H1 (cell line): ENCODE results near the gene PID1. TPM values are rescaled to one million over a fixed set of nuclear protein-coding genes. Genes with fewer than 3 reads are reported as not detected.

Source experiments
- CTCF ChIA-PET: fragments of 300-600 bp; sonication (Branson Sonifier 250); formaldehyde crosslinking; loops from one replicate; lab custom pipeline; 2021; ENCODE audit not compliant: partially characterized antibody; lab: Charles Lee
- POLR2A ChIA-PET: fragments of 300-600 bp; sonication (Branson Sonifier 250); formaldehyde crosslinking; loops from one replicate; lab custom pipeline; 2021; ENCODE audit warnings: inconsistent platforms; ENCODE audit not compliant: partially characterized antibody; lab: Charles Lee
- DNase-seq, 2 experiments: peaks; one replicate each; pipeline versions ENCODE4 v3.0.0 to v3.0.0-alpha.2; 2010 to 2022; ENCODE audit warnings: low spot score in 2 of 2, low read depth in 1 of 2, mixed read lengths in 1 of 2
- FAIRE-seq: peaks from 2 replicates; lab custom pipeline; 2011; peaks lifted over from hg19 to GRCh38; lab: Jason Lieb, UNC
- H2AFZ ChIP-seq: 2 replicates; pipeline ENCODE4 v1.8.1; 2012; ENCODE audit warnings: low read length, inconsistent platforms
- H2AK5ac ChIP-seq: 2 replicates; pipeline ENCODE4 v1.6.1; 2013; ENCODE audit warnings: low read depth, low read length
- H2BK120ac ChIP-seq: replicated peaks from 2 replicates; pipeline ENCODE3; 2013; ENCODE audit warnings: low read depth, low read length, inconsistent platforms
- H2BK12ac ChIP-seq: 2 replicates; pipeline ENCODE4 v1.6.1; 2013; ENCODE audit warnings: low read depth, low read length
- H2BK15ac ChIP-seq: 2 replicates; pipeline ENCODE4 v1.6.1; 2013; ENCODE audit warnings: low read length
- H2BK20ac ChIP-seq: 2 replicates; pipeline ENCODE4 v1.6.1; 2013; ENCODE audit warnings: low read length
- H2BK5ac ChIP-seq: 2 replicates; pipeline ENCODE4 v1.6.1; 2013; ENCODE audit warnings: low read depth, low read length
- H3K14ac ChIP-seq: 2 replicates; pipeline ENCODE4 v1.6.1; 2013; ENCODE audit warnings: inconsistent platforms; ENCODE audit not compliant: insufficient read length
- H3K18ac ChIP-seq: 2 replicates; pipeline ENCODE4 v1.6.1; 2013; ENCODE audit warnings: low read length; ENCODE audit errors: extremely low read depth
- H3K23ac ChIP-seq: 2 replicates; pipeline ENCODE4 v1.6.1; 2013; ENCODE audit warnings: inconsistent platforms; ENCODE audit not compliant: insufficient read length
- H3K23me2 ChIP-seq: 2 replicates; pipeline ENCODE4 v1.6.1; 2013; ENCODE audit warnings: low read depth, low read length
- H3K27ac ChIP-seq: 2 replicates; pipeline ENCODE4 v1.6.1; 2011; ENCODE audit warnings: low read depth, low read length, inconsistent platforms
- H3K27me3 ChIP-seq, 4 experiments: replicated peaks in 1 of 4; 1 replicate in 1 of 4; 2 replicates in 3 of 4; pipeline versions ENCODE4 v1.6.1 to v1.8.1; 2011 to 2013; ENCODE audit warnings: low read length in 3 of 4, mild to moderate bottlenecking in 3 of 4, inconsistent platforms in 2 of 4, mixed read lengths in 2 of 4, moderate library complexity in 1 of 4; ENCODE audit not compliant: control insufficient read depth in 3 of 4, insufficient read depth in 3 of 4; ENCODE audit errors: extremely low read depth in 1 of 4
- H3K36me3 ChIP-seq, 4 experiments: 2 replicates each; pipeline versions ENCODE4 v1.6.1 to v1.8.1; 2011 to 2013; ENCODE audit warnings: mild to moderate bottlenecking in 4 of 4, low read length in 3 of 4, moderate library complexity in 2 of 4, control low read depth in 1 of 4, inconsistent platforms in 1 of 4; ENCODE audit not compliant: insufficient read depth in 4 of 4, control insufficient read depth in 2 of 4
- H3K4ac ChIP-seq: replicated peaks from 2 replicates; pipeline ENCODE3; 2013; ENCODE audit warnings: low read length, low read depth, mixed read lengths, inconsistent platforms; ENCODE audit not compliant: insufficient read length
- H3K4me1 ChIP-seq, 4 experiments: replicated peaks in 1 of 4; 1 replicate in 1 of 4; 2 replicates in 3 of 4; pipeline versions ENCODE4 v1.6.1 to v1.8.1; 2011 to 2013; ENCODE audit warnings: low read length in 3 of 4, inconsistent platforms in 2 of 4, mixed read lengths in 1 of 4; ENCODE audit not compliant: insufficient read depth in 4 of 4, control insufficient read depth in 3 of 4
- H3K4me2 ChIP-seq, 2 experiments: 2 replicates each; pipeline versions ENCODE4 v1.6.1 to v1.8.1; 2011 to 2013; ENCODE audit warnings: low read depth in 2 of 2, low read length in 2 of 2, control low read depth in 1 of 2, inconsistent platforms in 1 of 2, mild to moderate bottlenecking in 1 of 2; ENCODE audit not compliant: insufficient read depth in 1 of 2
- H3K4me3 ChIP-seq, 4 experiments: fragments of 200-600, 300-600 bp in 1 of 4; sonication (generic), shearing (Covaris generic), sonication (Bioruptor Twin) in 1 of 4; 2 replicates each; pipeline versions ENCODE4 v1.5.1 to v1.8.1; 2011 to 2016; ENCODE audit warnings: low read length in 4 of 4, low read depth in 3 of 4, control low read depth in 2 of 4, inconsistent platforms in 2 of 4, mild to moderate bottlenecking in 2 of 4, mixed read lengths in 1 of 4, moderate library complexity in 1 of 4; ENCODE audit not compliant: insufficient read depth in 2 of 4; ENCODE audit errors: extremely low read depth in 1 of 4
- H3K56ac ChIP-seq: replicated peaks from 2 replicates; pipeline ENCODE3; 2013; ENCODE audit warnings: low read depth, mild to moderate bottlenecking, mixed read lengths, low read length, inconsistent platforms; ENCODE audit not compliant: insufficient read length
- H3K79me1 ChIP-seq: 2 replicates; pipeline ENCODE4 v1.6.1; 2013; ENCODE audit warnings: low read depth, low read length, control low read depth
- H3K79me2 ChIP-seq, 2 experiments: 2 replicates each; pipeline versions ENCODE4 v1.6.1 to v1.8.1; 2012 to 2013; ENCODE audit warnings: low read length in 2 of 2, mild to moderate bottlenecking in 2 of 2, inconsistent platforms in 1 of 2; ENCODE audit not compliant: insufficient read depth in 2 of 2, control insufficient read depth in 1 of 2
- H3K9ac ChIP-seq, 4 experiments: replicated peaks in 1 of 4; 1 replicate in 1 of 4; 2 replicates in 3 of 4; pipeline versions ENCODE4 v1.6.1 to v1.8.1; 2011 to 2013; ENCODE audit warnings: low read depth in 3 of 4, low read length in 3 of 4, control low read depth in 2 of 4, mild to moderate bottlenecking in 2 of 4, moderate library complexity in 2 of 4, inconsistent platforms in 1 of 4; ENCODE audit errors: extremely low read depth in 1 of 4
- H3K9me3 ChIP-seq, 2 experiments: 2 replicates each; pipeline versions ENCODE4 v1.6.1 to v1.8.1; 2012 to 2013; ENCODE audit warnings: mild to moderate bottlenecking in 2 of 2, moderate library complexity in 2 of 2, control low read depth in 1 of 2, inconsistent platforms in 1 of 2, low read depth in 1 of 2, low read length in 1 of 2, mixed read lengths in 1 of 2; ENCODE audit not compliant: insufficient read depth in 2 of 2
- H4K20me1 ChIP-seq, 2 experiments: replicated peaks in 1 of 2; 2 replicates each; pipeline versions ENCODE3 to v1.8.1; 2011 to 2013; ENCODE audit warnings: inconsistent platforms in 2 of 2, low read length in 2 of 2, mild to moderate bottlenecking in 1 of 2; ENCODE audit not compliant: insufficient read depth in 2 of 2, control insufficient read depth in 1 of 2
- H4K5ac ChIP-seq: 2 replicates; pipeline ENCODE4 v1.6.1; 2013; ENCODE audit warnings: low read length, low read depth, mixed read lengths, inconsistent platforms; ENCODE audit not compliant: insufficient read length
- H4K8ac ChIP-seq: 2 replicates; pipeline ENCODE4 v1.8.0; 2013; ENCODE audit warnings: mild to moderate bottlenecking, moderate library complexity, low read length, inconsistent platforms; ENCODE audit not compliant: insufficient read depth; ENCODE audit errors: extremely low read depth
- H4K91ac ChIP-seq: replicated peaks from 2 replicates; pipeline ENCODE3; 2013; ENCODE audit warnings: low read length, mixed read lengths, inconsistent platforms; ENCODE audit not compliant: insufficient read length
- ATF3 ChIP-seq: IDR thresholded peaks from 2 replicates; pipeline ENCODE4 v1.6.1; 2011; ENCODE audit warnings: low read depth, mild to moderate bottlenecking, low read length; ENCODE audit not compliant: insufficient read depth
- BACH1 ChIP-seq: IDR thresholded peaks from 2 replicates; pipeline ENCODE4 v1.6.1; 2012; ENCODE audit warnings: low read length, improper control_type of control experiment
- CTBP2 ChIP-seq: IDR thresholded peaks from 2 replicates; pipeline ENCODE4 v1.7.0; 2011; ENCODE audit warnings: borderline replicate concordance, mild to moderate bottlenecking, moderate library complexity, mixed read lengths, low read length; ENCODE audit not compliant: insufficient read depth, insufficient read length
- EP300 ChIP-seq, 2 experiments: IDR thresholded peaks; 1 replicate in 1 of 2; 2 replicates in 1 of 2; pipeline ENCODE4 v1.6.1; 2011 to 2012; ENCODE audit warnings: low read depth in 2 of 2, low read length in 2 of 2, mild to moderate bottlenecking in 2 of 2, borderline replicate concordance in 1 of 2, inconsistent platforms in 1 of 2, moderate library complexity in 1 of 2
- EZH2 ChIP-seq: fragments of 200-600 bp; sonication (generic); IDR thresholded peaks from 2 replicates; pipeline ENCODE4 v1.7.1; 2012; ENCODE audit warnings: low read depth, mild to moderate bottlenecking, moderate library complexity, low read length, inconsistent platforms; ENCODE audit not compliant: severe bottlenecking
- FOSL1 ChIP-seq: IDR thresholded peaks from 2 replicates; pipeline ENCODE4 v1.6.1; 2011; ENCODE audit warnings: mild to moderate bottlenecking, low read depth, low read length, moderate library complexity; ENCODE audit not compliant: insufficient read depth
- GABPA ChIP-seq: IDR thresholded peaks from 2 replicates; pipeline ENCODE4 v1.6.1; 2011; ENCODE audit warnings: mild to moderate bottlenecking, low read length, moderate library complexity, borderline replicate concordance; ENCODE audit not compliant: insufficient read depth
- KDM4A ChIP-seq: IDR thresholded peaks from one replicate; pipeline ENCODE4 v1.7.1; 2012; ENCODE audit warnings: low read depth, mild to moderate bottlenecking, moderate library complexity, low read length, inconsistent platforms; ENCODE audit not compliant: severe bottlenecking
- NANOG ChIP-seq: IDR thresholded peaks from 2 replicates; pipeline ENCODE4 v1.6.1; 2011; ENCODE audit warnings: low read length, low read depth, mild to moderate bottlenecking, inconsistent platforms; ENCODE audit not compliant: insufficient read depth, poor library complexity, severe bottlenecking
- POLR2A ChIP-seq, 2 experiments: IDR thresholded peaks; 1 replicate in 1 of 2; 2 replicates in 1 of 2; pipeline ENCODE4 v1.6.1; 2011; ENCODE audit warnings: low read depth in 2 of 2, low read length in 2 of 2, mild to moderate bottlenecking in 2 of 2; ENCODE audit errors: control extremely low read depth in 1 of 2
- POLR2AphosphoS5 ChIP-seq: IDR thresholded peaks from 2 replicates; pipeline ENCODE4 v1.6.1; 2011; ENCODE audit warnings: low read depth, low read length
- SIRT6 ChIP-seq: IDR thresholded peaks from one replicate; pipeline ENCODE4 v1.7.1; 2012; ENCODE audit warnings: low read length, inconsistent platforms
- SP4 ChIP-seq: IDR thresholded peaks from 2 replicates; pipeline ENCODE4 v1.6.1; 2012; ENCODE audit warnings: low read length, inconsistent platforms
- TAF1 ChIP-seq: IDR thresholded peaks from 2 replicates; pipeline ENCODE4 v1.6.1; 2011; ENCODE audit warnings: mild to moderate bottlenecking, low read depth, low read length
- YY1 ChIP-seq: IDR thresholded peaks from 2 replicates; pipeline ENCODE4 v1.6.1; 2011; ENCODE audit warnings: low read depth, mild to moderate bottlenecking, low read length
- WGBS, 2 experiments: shearing (Covaris generic) in 1 of 2; methylation state at CpG; one replicate each; pipeline versions ENCODE4 v1.1.6 to v1.1.7; 2013 to 2015; ENCODE audit warnings: low lambda C conversion rate in 2 of 2, mixed read lengths in 2 of 2, inconsistent platforms in 1 of 2, low coverage in 1 of 2, missing lambda C conversion rate in 1 of 2; ENCODE audit not compliant: insufficient replicate concordance in 2 of 2, insufficient coverage in 1 of 2, insufficient read length in 1 of 2; ENCODE audit errors: extremely low coverage in 1 of 2, missing lambda C conversion rate in 1 of 2; 5-methylcytosine and 5-hydroxymethylcytosine counted together
- polyA plus RNA-seq, 7 experiments: library from polyadenylated mRNA; depleted of rRNA in 3 of 7; stranded (reverse) in 5 of 7; unstranded in 2 of 7; fragments of >200 nt in 5 of 7; fragments of 200-250 nt in 2 of 7; gene quantifications; 1 replicate in 5 of 7; 2 replicates in 1 of 7; 4 replicates in 1 of 7; pipeline versions ENCODE4 v1.2.1 to v1.2.3, GENCODE V29; 2011 to 2013; ENCODE audit warnings: missing spikeins in 2 of 7, mixed read lengths in 2 of 7
- total RNA-seq: library from RNA; stranded (reverse); fragmentation: NEBNext Ultra II Directional; extraction: Animal tissue kit (Norgen Biotek cat#: 25700); gene quantifications from 2 replicates; pipeline ENCODE4 v1.2.1, GENCODE V29; 2021

Gene PID1
- total and polyA plus RNA-seq, 2 of the 8 experiments (the other 6 are each of a cell fraction or from before 2014, with no cell fraction given), result 1.5 to 3.3 TPM

- no peak overlapping the region for H3K4ac ChIP-seq
- H2AFZ ChIP-seq, result no peak overlapping the region
- H3K27ac ChIP-seq, result no peak overlapping the region
- H4K8ac ChIP-seq, result no peak overlapping the region
- no peak overlapping the region for H3K4me2 ChIP-seq
- no peak overlapping the region for H2AK5ac ChIP-seq
- no peak overlapping the region for H3K56ac ChIP-seq
- FAIRE-seq, result no peak
- CTCF ChIA-PET, result no interaction called here
- no peak overlapping the region for H2BK15ac ChIP-seq
- H3K4me1 ChIP-seq, result peaks cover 0 to 2% (median 0%) of the 10 kb centered on the region in 4 experiments; a peak in 2 of 7 replicates
- H4K5ac ChIP-seq, result no peak overlapping the region
- no peaks in the 10 kb centered on the region for H3K27me3 ChIP-seq
- DNase-seq, result no peak
- no peak overlapping the region for H2BK120ac ChIP-seq
- no peak overlapping the region for H3K23ac ChIP-seq
- H3K79me1 ChIP-seq, result no peaks in the 10 kb centered on the region
- 100% methylated on average over 1 of the region's 1 CpG; no CpG with 5 or more reads in 1 of the 2 experiments for WGBS, 2 experiments
- no peak overlapping the region for H3K18ac ChIP-seq
- no peak overlapping the region for H2BK12ac ChIP-seq
- POLR2A ChIA-PET, result no interaction called here
- H3K36me3 ChIP-seq, result no peaks in the 10 kb centered on the region
- no peak overlapping the region for H4K91ac ChIP-seq
- no peak overlapping the region for H2BK20ac ChIP-seq
- no peak overlapping the region for H2BK5ac ChIP-seq
- H3K9ac ChIP-seq, result no peak overlapping the region
- H3K23me2 ChIP-seq, result no peaks in the 10 kb centered on the region
- H3K14ac ChIP-seq, result no peak overlapping the region
- H4K20me1 ChIP-seq, result no peaks in the 10 kb centered on the region
- no peak overlapping the region for H3K4me3 ChIP-seq
- H3K9me3 ChIP-seq, result no peaks in the 10 kb centered on the region
- H3K79me2 ChIP-seq, result no peaks in the 10 kb centered on the region
- no peak for TF ChIP-seq GABPA
- no peak for TF ChIP-seq FOSL1
- no peak for TF ChIP-seq EP300 (IDR thresholded peaks at IDR 0.05; ENCODE audit: borderline replicate concordance in 1 of 2, low read depth in 2 of 2, low read length in 2 of 2)
- no peak for TF ChIP-seq POLR2A (IDR thresholded peaks at IDR 0.05; ENCODE audit: control extremely low read depth in 1 of 2, low read depth in 2 of 2, low read length in 2 of 2)
- TF ChIP-seq NANOG, result no peak
- no peak for TF ChIP-seq POLR2AphosphoS5
- TF ChIP-seq KDM4A, result no peak
- no peak for TF ChIP-seq ATF3
- TF ChIP-seq SP4, result no peak
- TF ChIP-seq TAF1, result no peak
- TF ChIP-seq CTBP2, result no peak
- no peak for TF ChIP-seq YY1
- TF ChIP-seq BACH1, result no peak
- TF ChIP-seq EZH2, result no peak
- TF ChIP-seq SIRT6, result no peak
Measured at GRCh38 chr2:229099231-229099630, 171.9 kb downstream of the PID1 start.
